Globus pallidus (tissue), 1 donor: Measurements from ENCODE around the gene CCNH.

Source experiments
- DNase-seq: peaks from one replicate; pipeline ENCODE4 v3.0.0-alpha.2; 2015; ENCODE audit warnings: low spot score

The CCNH gene

GRCh38 chr5:87360132-87360531, 52.6 kb downstream of the CCNH start:
- no peak for DNase-seq

- no peak for DNase-seq
Measured at GRCh38 chr5:87359106-87359505, 53.6 kb downstream of the CCNH start.

- no peak for DNase-seq
Measured at GRCh38 chr5:87354496-87354895, 58.2 kb downstream of the CCNH start.

DNA sequence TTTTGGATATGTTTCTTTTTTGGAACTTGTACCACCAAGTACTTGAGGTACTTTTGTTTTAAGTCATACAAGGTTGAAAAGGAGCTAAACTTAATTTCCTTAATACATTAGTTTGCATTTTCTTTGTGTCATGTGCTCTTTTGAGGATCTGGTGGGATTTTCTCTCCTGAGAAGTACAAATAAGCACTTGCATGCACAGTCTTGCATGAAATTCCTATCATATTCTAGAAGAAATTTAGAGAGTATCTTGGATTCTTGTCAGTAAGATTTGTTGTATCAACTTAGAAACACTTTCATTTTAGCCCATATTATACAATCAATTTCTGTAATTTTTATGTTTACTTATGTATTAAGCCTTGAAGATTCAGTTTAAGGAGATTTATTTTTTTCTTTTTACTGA, 64.9 kb downstream of the CCNH start:
- no peak for DNase-seq

- no peak for DNase-seq
Measured at GRCh38 chr5:87347272-87347671, 65.5 kb downstream of the CCNH start.
